HG03025 (cell line): ENCODE results near the gene PRKCB.
"Not testable (repeated sequence)": the region's sequence is repeated elsewhere in the genome, so short reads cannot be mapped to it uniquely, and the experiment has no call there.

ENCODE experiments used
- ATAC-seq: cut with Tn5 transposase; IDR thresholded peaks from one replicate; pipeline ENCODE4 v1.9.1; 2021; ENCODE audit warnings: mild to moderate bottlenecking, moderate library complexity; ENCODE audit not compliant: unreplicated experiment, low FRiP score

PRKCB gene

GRCh38 chr16:23900480-23901177 is 64.8 kb downstream of the PRKCB start:
- ATAC-seq: no peak

- no peak for ATAC-seq
Observed at GRCh38 chr16:23901178-23902033, 65.6 kb downstream of the PRKCB start.

- ATAC-seq: no peak
Observed at GRCh38 chr16:23902034-23902747, 66.4 kb downstream of the PRKCB start.

GRCh38 chr16:23902748-23903414 is 67.1 kb downstream of the PRKCB start:
- ATAC-seq: no peak

- ATAC-seq: no peak
Observed at GRCh38 chr16:23905027-23905426, 69.2 kb downstream of the PRKCB start.

- no peak for ATAC-seq
Observed at GRCh38 chr16:23907457-23907902, 71.7 kb downstream of the PRKCB start.

GRCh38 chr16:23907903-23908302 is 72.1 kb downstream of the PRKCB start:
- no peak for ATAC-seq

- no peak for ATAC-seq
Observed at GRCh38 chr16:23908790-23909189, 73.0 kb downstream of the PRKCB start.

GRCh38 chr16:23909792-23910418 is 74.1 kb downstream of the PRKCB start:
- no peak for ATAC-seq

GRCh38 chr16:23914946-23915530 is 79.3 kb downstream of the PRKCB start:
- no peak for ATAC-seq

- ATAC-seq: not testable (repeated sequence)
Observed at GRCh38 chr16:23916552-23916951, 80.8 kb downstream of the PRKCB start.

- ATAC-seq: no peak
Observed at GRCh38 chr16:23917621-23918020, 81.8 kb downstream of the PRKCB start.

- no peak for ATAC-seq
Observed at GRCh38 chr16:23920446-23920845, 84.7 kb downstream of the PRKCB start.

GRCh38 chr16:23920899-23921298 is 85.1 kb downstream of the PRKCB start:
- ATAC-seq: no peak

GRCh38 chr16:23922406-23922805 is 86.6 kb downstream of the PRKCB start:
- no peak for ATAC-seq

- ATAC-seq: no peak
Observed at GRCh38 chr16:23924128-23924527, 88.3 kb downstream of the PRKCB start.

GRCh38 chr16:23927796-23928195 is 92.0 kb downstream of the PRKCB start:
- no peak for ATAC-seq

- ATAC-seq: no peak
Observed at GRCh38 chr16:23929237-23929636, 93.5 kb downstream of the PRKCB start.

- ATAC-seq: no peak
Observed at GRCh38 chr16:23929856-23930255, 94.1 kb downstream of the PRKCB start.

- no peak for ATAC-seq
Observed at GRCh38 chr16:23930791-23931190, 95.0 kb downstream of the PRKCB start.
